GM12875 (cell line): ENCODE measurements around the gene PPP1CC.

Experiments used
- H3K4me3 ChIP-seq: one replicate; pipeline ENCODE4 v1.5.1; 2011; ENCODE audit warnings: low read depth, low read length, control low read depth
- CTCF ChIP-seq: IDR thresholded peaks from 2 replicates; pipeline ENCODE4 v1.5.1; 2011; ENCODE audit warnings: low read depth, mild to moderate bottlenecking, control low read depth, inconsistent platforms, low read length, moderate library complexity, borderline replicate concordance; ENCODE audit not compliant: insufficient read depth

Gene PPP1CC

GRCh38 chr12:110687396-110688169 lies 55.1 kb downstream of the PPP1CC start:
- TF ChIP-seq CTCF: no peak
- H3K4me3 ChIP-seq: peak overlapping the region; percentile 74

DNA sequence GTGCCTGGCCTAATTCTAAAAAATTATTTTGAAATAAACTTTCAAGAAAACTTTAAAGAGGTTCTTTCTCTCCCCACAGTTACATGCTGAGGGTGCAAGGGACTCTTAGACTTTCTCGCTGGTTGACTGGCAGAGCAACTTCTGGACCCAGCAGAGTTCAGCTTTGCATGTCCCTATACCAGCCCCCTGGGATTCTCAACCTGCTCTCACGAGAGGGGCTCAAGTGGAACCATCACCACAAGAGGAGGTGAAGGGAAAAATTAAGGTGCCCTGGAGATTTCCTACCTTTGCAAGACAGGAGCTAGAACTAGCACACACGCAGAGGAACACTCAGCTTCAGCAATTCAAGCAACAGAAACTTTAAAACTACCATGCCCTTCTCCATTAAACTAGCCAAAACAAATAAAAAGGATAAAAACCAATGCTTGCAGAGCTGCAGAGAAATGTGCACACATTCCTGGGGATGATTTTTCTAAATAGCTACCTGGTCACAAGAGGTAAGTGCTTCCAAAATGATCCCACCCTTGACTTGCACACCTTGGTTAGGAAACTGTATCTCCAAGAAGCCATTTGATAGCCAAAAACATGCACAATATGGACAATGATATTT lies 56.3 kb downstream of the PPP1CC start:
- H3K4me3 ChIP-seq: peak overlapping the region; percentile 74
- no peak for TF ChIP-seq CTCF

DNA sequence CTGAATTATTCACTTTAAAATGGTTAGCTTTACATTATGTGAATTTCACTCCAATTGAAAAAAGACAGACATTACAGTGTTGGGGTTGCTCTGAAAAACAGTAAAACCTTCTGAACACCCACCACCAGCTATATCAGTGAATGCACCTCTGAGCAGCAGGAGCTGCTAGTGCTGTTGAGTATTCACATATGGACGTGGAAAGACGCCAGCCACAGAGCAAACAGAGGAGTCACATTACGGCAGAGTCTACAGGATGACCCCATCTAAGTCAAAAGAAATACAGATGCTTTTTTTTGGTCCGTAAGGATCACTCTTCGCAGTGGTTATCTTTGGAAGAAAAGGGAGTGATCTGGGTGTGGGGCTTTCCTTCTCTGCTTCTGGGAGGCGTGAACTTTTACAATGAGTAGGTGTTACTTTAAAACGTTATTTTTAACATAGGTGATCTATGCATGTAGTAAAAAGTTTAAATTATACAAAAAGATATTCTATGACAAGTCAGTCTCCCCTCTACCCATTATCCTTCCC lies 58.3 kb downstream of the PPP1CC start:
- TF ChIP-seq CTCF: no peak
- no peak overlapping the region for H3K4me3 ChIP-seq

DNA sequence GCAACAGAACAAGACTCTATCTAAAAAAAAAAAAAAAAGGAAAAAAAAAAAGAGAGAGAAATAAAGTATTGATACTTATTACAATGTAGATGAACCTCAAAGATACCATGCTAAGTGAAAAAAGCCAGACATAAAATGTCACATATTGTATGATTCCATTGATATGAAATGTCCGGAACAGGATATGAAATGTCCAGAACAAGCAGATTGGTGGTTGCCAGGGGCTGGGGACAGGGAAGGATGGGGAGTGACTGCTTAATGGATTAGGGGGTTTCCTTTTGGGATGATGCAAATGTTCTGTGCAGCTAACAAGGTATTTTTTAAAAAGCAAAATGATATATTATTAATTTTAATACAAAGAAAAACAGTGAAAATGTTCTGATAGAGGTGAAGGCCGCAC lies 58.8 kb downstream of the PPP1CC start:
- no peak for TF ChIP-seq CTCF

GRCh38 chr12:110680032-110680431 lies 62.7 kb downstream of the PPP1CC start:
- no peak overlapping the region for H3K4me3 ChIP-seq
- no peak for TF ChIP-seq CTCF

More for the DNA sequence above, 58.8 kb downstream of the PPP1CC start:
- H3K4me3 ChIP-seq: no peak overlapping the region

DNA sequence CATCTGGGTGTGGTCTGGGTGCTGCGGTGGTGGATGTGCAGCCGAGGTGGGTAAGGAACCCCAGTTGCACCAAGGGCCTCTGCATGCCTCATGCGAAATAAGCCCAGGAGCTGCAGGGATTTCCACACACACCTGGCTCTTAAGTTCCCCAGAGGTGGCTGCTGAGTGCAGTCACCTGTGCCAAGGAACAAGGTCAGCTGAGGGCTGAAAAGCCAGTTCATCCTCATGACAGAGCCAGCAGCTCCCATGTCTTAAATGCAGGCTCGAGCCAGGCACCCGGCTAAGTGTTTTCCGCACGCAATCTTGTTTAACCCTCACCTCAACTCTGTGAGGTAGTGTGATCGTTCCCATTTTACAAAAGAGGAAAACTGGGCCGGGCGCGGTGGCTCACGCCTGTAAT lies 63.5 kb downstream of the PPP1CC start:
- H3K4me3 ChIP-seq: peak overlapping the region; percentile 15

More for the DNA sequence above, 63.5 kb downstream of the PPP1CC start:
- TF ChIP-seq CTCF: no peak
